Measurements from ENCODE around the gene ZNF765. TPM values are rescaled to one million over a fixed set of nuclear protein-coding genes. Genes with fewer than 3 reads are reported as not detected.
A peak's percentile ranks its signal among the peaks of the same experiment; 100 is the strongest.

ZNF765 gene
- total and polyA plus RNA-seq, 2 donors (not counting 1 experiment from before 2014, with no cell fraction given) = 5.3 to 24.0 TPM

DNA sequence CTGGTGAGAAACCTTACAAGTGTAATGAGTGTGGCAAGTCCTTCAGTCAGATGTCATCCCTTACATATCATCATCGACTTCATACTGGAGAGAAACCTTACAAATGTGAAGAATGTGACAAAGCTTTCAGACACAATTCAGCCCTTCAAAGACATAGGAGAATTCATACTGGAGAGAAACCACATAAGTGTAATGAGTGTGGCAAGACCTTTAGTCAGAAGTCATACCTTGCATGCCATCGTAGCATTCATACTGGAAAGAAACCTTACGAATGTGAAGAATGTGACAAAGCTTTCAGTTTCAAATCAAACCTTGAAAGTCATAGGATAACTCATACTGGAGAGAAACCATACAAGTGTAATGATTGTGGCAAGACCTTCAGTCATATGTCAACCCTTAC, 13.6 kb upstream of the ZNF765 start:
- H3K9me3 Mint-ChIP-seq (ENCODE audit: insufficient read depth) = peaks cover 35% of the 10 kb centered on the region
- no peak for TF ChIP-seq EZH2 (IDR thresholded peaks at IDR 0.05; ENCODE audit: borderline replicate concordance, insufficient read depth, low read depth, low read length, poor library complexity, severe bottlenecking)
- no peak for TF ChIP-seq CTCF (IDR thresholded peaks at IDR 0.05)
- no peak overlapping the region for H3K4me3 ChIP-seq (ENCODE audit: control extremely low read depth in 1 of 5, extremely low read depth in 1 of 5, insufficient read depth in 1 of 5, low read depth in 2 of 5, low read length in 4 of 5)

GRCh38 chr19:53388168-53388567, 6.8 kb upstream of the ZNF765 start:
- Histone ChIP-seq H3K4me2 (replicated peaks; ENCODE audit: low read depth, low read length, poor library complexity, severe bottlenecking) (no peak overlapping the region), H4K20me1 (ENCODE audit: control insufficient read depth, insufficient read depth, low read length, poor library complexity, severe bottlenecking) (no peaks in the 10 kb centered on the region), H3K9ac (ENCODE audit: low read length) (no peak overlapping the region), H3K79me2 (ENCODE audit: control insufficient read depth, insufficient read depth, low read length) (no peaks in the 10 kb centered on the region), H3K9me3 (ENCODE audit: control extremely low read depth in 1 of 3, control insufficient read depth in 2 of 3, insufficient read depth in 1 of 3, low read length in 2 of 3) (peaks cover 8 to 67% (median 33%) of the 10 kb centered on the region in 3 donors), H3K36me3 (replicated peaks in 1 of 2; ENCODE audit: control extremely low read depth in 1 of 2, control insufficient read depth in 1 of 2, extremely low read depth in 1 of 2, insufficient read depth in 2 of 2, low read length in 1 of 2) (no peaks in the 10 kb centered on the region), H3K27me3 (replicated peaks in 1 of 4; ENCODE audit: control extremely low read depth in 1 of 4, control insufficient read depth in 3 of 4, insufficient read depth in 4 of 4, low read length in 3 of 4) (no peaks in the 10 kb centered on the region), H3K4me1 (ENCODE audit: control insufficient read depth in 2 of 2, insufficient read depth in 2 of 2, low read length in 2 of 2) (no peaks in the 10 kb centered on the region), H3K4me3 (ENCODE audit: control extremely low read depth in 1 of 5, extremely low read depth in 1 of 5, insufficient read depth in 1 of 5, low read depth in 2 of 5, low read length in 4 of 5) (no peak overlapping the region), H3K27ac (ENCODE audit: low read length in 2 of 2) (no peak overlapping the region), H2AFZ (ENCODE audit: insufficient read depth, low read depth, low read length, poor library complexity, severe bottlenecking) (no peak overlapping the region)
- intact Hi-C loops (cut with micrococcal nuclease) = no loop called here
- no peak overlapping the region for H3K27ac Mint-ChIP-seq
- WGBS (ENCODE audit: insufficient coverage) = no CpG with 5 or more reads among the region's 3 CpGs
- ATAC-seq (ENCODE audit: low read depth) = no peak
- H3K4me3 Mint-ChIP-seq = no peak overlapping the region
- no peak for DNase-seq
- peaks cover 3% of the 10 kb centered on the region for H3K4me1 Mint-ChIP-seq
- CTCF ChIA-PET = no interaction called here
- peaks cover 30% of the 10 kb centered on the region for H3K9me3 Mint-ChIP-seq (ENCODE audit: insufficient read depth)
- no peak for TF ChIP-seq CTCF (IDR thresholded peaks at IDR 0.05)
- TF ChIP-seq EZH2 (IDR thresholded peaks at IDR 0.05; ENCODE audit: borderline replicate concordance, insufficient read depth, low read depth, low read length, poor library complexity, severe bottlenecking) = no peak
- POLR2A ChIA-PET = no interaction called here
- no peaks in the 10 kb centered on the region for H3K27me3 Mint-ChIP-seq

More for the DNA sequence above, 13.6 kb upstream of the ZNF765 start:
- intact Hi-C loops (cut with micrococcal nuclease) = no loop called here
- Mint-ChIP-seq H3K27me3 (no peaks in the 10 kb centered on the region), H3K4me1 (no peaks in the 10 kb centered on the region), H3K27ac (peak overlapping the region; percentile 37), H3K4me3 (no peak overlapping the region)
- CTCF ChIA-PET = no interaction called here
- WGBS (ENCODE audit: insufficient coverage) = no CpG with 5 or more reads among the region's 3 CpGs
- POLR2A ChIA-PET = no interaction called here
- no peaks in the 10 kb centered on the region for H3K4me1 ChIP-seq (ENCODE audit: control insufficient read depth in 2 of 2, insufficient read depth in 2 of 2, low read length in 2 of 2)
- H3K36me3 ChIP-seq (replicated peaks in 1 of 2; ENCODE audit: control extremely low read depth in 1 of 2, control insufficient read depth in 1 of 2, extremely low read depth in 1 of 2, insufficient read depth in 2 of 2, low read length in 1 of 2) = peaks cover 19 to 52% of the 10 kb centered on the region in 2 experiments
- no peak overlapping the region for H3K4me2 ChIP-seq (replicated peaks; ENCODE audit: low read depth, low read length, poor library complexity, severe bottlenecking)
- DNase-seq (no peak), ATAC-seq (ENCODE audit: low read depth) (no peak)
- no peak overlapping the region for H3K27ac ChIP-seq (ENCODE audit: low read length in 2 of 2)
- H3K9ac ChIP-seq (ENCODE audit: low read length) = no peak overlapping the region
- H3K79me2 ChIP-seq (ENCODE audit: control insufficient read depth, insufficient read depth, low read length) = no peaks in the 10 kb centered on the region
- no peak overlapping the region for H2AFZ ChIP-seq (ENCODE audit: insufficient read depth, low read depth, low read length, poor library complexity, severe bottlenecking)
- no peaks in the 10 kb centered on the region for H3K27me3 ChIP-seq (replicated peaks in 1 of 4; ENCODE audit: control extremely low read depth in 1 of 4, control insufficient read depth in 3 of 4, insufficient read depth in 4 of 4, low read length in 3 of 4)
- H4K20me1 ChIP-seq (ENCODE audit: control insufficient read depth, insufficient read depth, low read length, poor library complexity, severe bottlenecking) = no peaks in the 10 kb centered on the region
- H3K9me3 ChIP-seq (ENCODE audit: control extremely low read depth in 1 of 3, control insufficient read depth in 2 of 3, insufficient read depth in 1 of 3, low read length in 2 of 3) = peaks cover 28 to 67% (median 44%) of the 10 kb centered on the region in 3 donors

Data from B cell (primary cell).